Endometrium (tissue), 2 donors: Measurements from ENCODE around the gene HDAC11.

Experiments used
- FAIRE-seq: peaks from 2 replicates; lab custom pipeline; 2012; peaks lifted over from hg19 to GRCh38; lab: Jason Lieb, UNC
- donor health status: control.
- donor health status: control.

The HDAC11 gene

GRCh38 chr3:13543253-13543652 lies 63.1 kb downstream of the HDAC11 start:
- FAIRE-seq: no peak

DNA sequence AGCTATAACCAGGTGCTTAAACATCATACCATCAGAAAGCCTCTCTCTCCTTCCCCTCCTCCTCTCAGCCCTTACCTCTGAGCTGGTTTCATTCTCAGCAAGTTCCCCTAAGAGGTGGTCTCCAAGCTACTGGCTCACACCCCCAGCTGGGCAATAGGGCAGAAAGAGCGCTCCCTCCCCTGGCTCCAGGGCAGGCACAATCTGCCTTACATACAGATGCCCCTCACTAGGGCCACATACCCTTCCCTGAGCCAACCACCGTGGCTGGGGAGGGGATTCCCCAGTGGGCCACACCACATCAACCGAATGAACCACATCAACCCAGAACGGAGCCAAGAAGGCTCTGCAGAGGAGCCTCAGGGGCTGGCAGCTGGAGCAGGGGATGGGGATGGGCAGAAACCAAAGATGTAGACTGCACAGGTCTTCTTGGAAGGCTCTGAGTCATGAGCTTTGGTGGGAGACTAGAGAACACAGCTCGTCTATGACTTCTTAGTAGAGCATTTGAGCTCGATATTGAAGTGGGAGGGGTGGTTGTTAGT lies 64.3 kb downstream of the HDAC11 start:
- FAIRE-seq: no peak

DNA sequence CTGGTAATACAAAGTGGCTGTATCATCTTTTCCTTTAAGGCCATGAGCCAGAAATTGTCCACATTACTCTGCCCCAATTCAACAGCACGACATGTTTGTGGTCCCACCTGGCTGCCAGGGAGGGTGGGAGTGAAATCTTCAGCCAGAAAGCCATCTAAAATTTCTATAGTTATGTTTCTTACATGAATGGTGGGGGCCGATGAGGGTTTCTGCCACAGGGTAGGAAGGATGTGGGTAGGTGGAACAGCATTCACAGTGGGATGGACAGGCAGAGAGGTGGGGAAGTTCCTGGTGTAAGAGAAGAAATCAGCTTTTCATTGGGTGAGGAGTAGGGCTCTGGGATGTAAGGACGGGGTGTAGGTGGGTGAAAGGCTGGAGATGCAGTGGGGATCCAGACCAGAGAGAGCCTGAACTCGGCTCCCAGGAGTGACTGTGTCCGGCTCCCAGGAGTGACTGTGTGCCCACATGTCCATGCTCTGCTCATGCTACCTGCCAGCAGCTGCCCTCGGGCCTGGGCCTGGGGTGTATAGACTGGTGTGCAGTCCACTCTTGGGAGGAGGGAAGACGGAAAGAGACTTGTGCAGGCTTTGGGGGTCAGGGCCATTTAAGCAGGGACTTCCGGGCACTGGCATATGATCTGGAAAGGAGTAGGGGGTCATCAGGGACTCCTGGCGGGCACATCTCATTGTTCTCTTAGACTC lies 65.0 kb downstream of the HDAC11 start:
- no peak for FAIRE-seq

- FAIRE-seq: no peak
Observed at GRCh38 chr3:13545952-13546454, 65.9 kb downstream of the HDAC11 start.

DNA sequence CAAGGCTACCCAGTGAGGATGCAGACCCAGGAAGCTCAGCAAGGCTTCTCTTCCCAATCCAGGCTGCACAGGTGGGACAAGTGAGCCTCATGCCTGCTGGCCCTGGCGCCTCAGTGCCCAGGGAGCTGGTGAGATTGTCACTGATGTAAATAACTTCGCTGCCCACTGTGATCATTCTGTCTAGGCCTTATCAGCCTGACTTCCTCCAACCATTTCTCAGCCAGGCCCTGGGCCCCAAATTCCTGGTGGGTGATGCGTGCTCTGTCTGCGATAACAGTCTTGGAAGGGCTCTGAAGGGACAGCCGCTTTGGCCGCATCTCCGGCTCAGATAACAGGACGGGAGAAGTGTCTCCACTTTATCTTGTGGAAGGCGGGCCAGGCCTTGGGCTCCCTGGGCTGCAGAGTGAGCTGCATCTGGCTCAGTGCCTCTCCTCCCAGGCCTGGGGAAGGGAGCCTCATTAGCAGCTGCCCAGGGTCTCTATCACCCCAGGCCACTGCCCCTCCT lies 66.6 kb downstream of the HDAC11 start:
- FAIRE-seq: no peak

- FAIRE-seq: no peak
Observed at GRCh38 chr3:13547591-13548371, 67.7 kb downstream of the HDAC11 start.

- no peak for FAIRE-seq
Observed at GRCh38 chr3:13548696-13549622, 68.9 kb downstream of the HDAC11 start, which contains the start of gene FBLN2. Gene FBLN2 (plus strand): TSS chr3:13549125. CDS start chr3:13570356, 21,231 bp downstream.

DNA sequence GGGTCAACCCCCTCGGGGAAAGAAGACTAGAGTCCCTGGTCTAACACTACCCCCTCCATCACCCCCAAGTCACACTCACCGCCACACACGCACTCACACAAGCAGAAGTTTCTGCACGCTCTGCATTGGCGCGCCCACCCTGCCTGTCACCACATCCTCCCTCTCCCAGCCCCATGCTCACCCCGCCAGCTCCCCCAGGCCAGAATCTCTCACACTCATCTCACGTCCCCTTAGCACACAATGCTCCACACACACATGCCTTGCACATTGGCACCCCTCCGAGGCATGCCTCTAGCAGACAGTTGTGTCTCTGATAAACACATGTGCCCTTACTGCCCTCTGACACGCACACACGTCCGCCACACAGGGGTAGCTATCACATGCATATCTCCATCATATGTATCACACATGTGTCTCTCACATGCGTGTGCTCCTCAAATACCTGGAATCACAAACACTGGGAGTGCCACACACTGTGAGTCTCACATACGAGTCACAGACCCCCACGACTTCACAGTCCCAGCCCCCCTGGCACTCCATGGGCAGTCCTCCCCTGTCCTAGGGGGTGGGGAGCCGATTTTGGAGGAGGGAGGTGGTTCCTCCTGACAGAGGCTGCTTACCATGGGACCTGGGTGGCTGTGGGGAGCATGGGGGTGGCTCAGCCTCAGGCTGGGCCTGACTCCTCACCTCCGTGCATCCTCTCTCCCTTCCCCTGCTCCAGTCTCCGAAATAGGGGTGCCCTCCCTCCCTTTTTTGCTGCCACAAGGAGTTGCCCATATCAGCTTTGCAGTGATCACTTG lies 69.7 kb downstream of the HDAC11 start:
- FAIRE-seq: no peak

- no peak for FAIRE-seq
Observed at GRCh38 chr3:13550423-13550690, 70.3 kb downstream of the HDAC11 start.

GRCh38 chr3:13550791-13551360 lies 70.8 kb downstream of the HDAC11 start:
- FAIRE-seq: no peak

DNA sequence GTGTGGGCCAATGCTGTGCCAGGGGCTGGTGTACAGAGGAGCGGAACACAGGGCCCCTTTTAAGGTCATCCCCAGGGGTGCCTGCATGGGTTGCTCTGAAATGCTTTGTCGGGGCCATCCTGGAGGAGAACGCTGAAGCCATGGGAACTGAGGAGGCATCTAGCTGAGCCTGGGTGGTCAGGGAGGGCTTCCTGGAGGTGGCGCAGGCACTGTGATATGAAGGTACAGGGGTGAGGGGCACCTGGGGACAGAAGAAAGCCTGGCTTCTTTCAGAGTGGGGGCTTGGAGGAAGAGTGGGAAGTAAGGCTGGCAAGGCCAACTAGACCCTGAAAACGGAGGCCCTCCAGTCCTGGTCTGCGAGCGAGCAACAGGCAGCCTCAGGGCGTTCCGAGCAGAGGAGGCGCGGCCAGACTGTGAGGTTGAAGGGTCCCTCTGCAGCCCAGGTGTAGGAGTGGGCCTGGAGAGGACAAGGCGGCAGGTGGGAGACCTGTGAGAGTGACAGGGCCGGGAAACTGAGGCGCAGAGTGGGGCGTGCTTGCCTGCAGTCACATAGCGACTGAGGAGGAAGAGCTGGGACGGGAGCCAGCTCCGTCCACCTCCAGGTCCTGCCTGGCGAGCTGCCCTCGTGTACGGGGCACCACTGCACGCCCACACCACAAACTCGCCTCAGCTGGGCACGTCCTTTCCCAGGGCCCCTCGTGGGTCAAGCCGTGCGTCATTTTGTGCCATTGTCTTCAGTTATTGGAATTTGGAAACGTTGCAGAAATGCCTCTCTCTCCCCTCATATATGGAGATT lies 72.9 kb downstream of the HDAC11 start:
- no peak for FAIRE-seq

GRCh38 chr3:13553686-13554085 lies 73.6 kb downstream of the HDAC11 start:
- FAIRE-seq: no peak

DNA sequence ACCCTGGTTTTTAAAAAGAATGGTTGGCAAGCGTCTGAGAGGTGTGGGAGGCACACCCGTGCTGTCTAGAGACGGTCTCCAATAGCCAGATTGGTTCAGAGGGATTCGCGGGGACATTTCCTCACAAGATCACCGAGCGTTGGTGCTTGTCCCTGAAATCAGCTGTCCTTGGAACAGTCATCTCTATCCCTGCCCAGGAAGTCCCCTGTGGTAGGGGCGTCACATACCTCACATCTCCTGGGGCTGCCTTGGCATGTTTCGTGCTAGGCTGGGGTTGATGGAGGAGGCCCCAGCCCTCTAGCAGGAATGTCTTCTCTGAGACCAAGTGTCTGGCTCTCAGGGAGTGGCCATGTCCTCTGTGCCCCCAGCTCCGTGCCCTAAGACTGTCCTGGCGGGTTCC lies 75.6 kb downstream of the HDAC11 start:
- no peak for FAIRE-seq
